GM10266 (cell line): ENCODE measurements around the gene PHLDB3.

Source experiments
- DNase-seq: peaks from one replicate; pipeline ENCODE4 v3.0.0; 2012; ENCODE audit errors: extremely low spot score
- TF ChIP-seq, protein P1 (sequence below): IDR thresholded peaks from 2 replicates; pipeline ENCODE4 v1.5.1; 2012; ENCODE audit warnings: mild to moderate bottlenecking, low read depth; ENCODE audit not compliant: control insufficient read depth, insufficient read depth; ENCODE audit errors: missing control alignments

The PHLDB3 gene

DNA sequence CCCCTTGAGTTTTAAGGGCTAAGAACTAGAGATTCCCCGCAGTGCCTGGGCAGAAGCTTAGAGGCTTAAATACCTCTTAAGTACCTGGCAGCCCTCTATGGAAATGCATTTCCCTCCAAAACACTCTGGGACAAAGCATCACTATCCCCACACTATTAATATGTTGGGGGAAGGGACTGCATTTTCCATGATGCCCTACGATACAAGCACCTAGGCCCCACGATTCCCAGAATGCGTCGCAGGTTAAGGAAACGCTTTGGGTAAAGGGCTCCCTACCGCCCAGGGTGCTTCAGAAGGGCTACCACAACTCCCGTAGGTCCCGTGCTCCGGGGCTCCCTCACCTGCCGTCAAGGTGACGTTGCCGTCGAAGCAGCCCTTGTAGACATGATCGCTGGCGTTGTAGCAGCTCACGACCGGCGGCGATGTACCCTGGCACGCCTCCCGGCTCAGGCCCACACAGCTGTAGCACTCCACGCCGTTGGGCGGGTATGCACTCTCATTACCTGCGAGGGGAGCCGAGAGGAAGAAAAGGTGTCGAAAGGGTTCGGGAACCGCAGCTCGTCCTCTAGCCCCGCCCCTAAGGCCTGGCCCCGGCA lies 41.7 kb downstream of the PHLDB3 start:
- TF ChIP-seq, protein P1, sequence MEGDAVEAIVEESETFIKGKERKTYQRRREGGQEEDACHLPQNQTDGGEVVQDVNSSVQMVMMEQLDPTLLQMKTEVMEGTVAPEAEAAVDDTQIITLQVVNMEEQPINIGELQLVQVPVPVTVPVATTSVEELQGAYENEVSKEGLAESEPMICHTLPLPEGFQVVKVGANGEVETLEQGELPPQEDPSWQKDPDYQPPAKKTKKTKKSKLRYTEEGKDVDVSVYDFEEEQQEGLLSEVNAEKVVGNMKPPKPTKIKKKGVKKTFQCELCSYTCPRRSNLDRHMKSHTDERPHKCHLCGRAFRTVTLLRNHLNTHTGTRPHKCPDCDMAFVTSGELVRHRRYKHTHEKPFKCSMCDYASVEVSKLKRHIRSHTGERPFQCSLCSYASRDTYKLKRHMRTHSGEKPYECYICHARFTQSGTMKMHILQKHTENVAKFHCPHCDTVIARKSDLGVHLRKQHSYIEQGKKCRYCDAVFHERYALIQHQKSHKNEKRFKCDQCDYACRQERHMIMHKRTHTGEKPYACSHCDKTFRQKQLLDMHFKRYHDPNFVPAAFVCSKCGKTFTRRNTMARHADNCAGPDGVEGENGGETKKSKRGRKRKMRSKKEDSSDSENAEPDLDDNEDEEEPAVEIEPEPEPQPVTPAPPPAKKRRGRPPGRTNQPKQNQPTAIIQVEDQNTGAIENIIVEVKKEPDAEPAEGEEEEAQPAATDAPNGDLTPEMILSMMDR, result no peak
- no peak for DNase-seq

DNA sequence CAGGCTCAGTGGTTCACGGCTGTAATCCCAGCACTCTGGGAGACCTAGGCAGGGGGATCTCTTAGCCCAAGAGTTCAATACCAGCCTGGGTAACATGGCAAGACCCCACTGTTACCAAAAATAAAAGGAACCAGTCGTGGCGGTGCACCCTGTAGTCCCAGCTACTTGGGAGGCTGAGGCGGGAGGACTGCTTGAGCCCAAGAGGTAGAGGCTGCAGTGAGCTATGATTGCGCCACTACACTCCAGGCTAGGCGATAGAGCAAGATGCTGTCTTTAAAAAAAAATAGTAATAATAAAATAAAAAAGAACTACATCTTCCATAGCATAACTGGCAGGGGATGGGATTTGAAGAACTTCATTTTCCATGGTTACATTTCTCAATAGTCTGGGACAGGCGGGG lies 42.2 kb downstream of the PHLDB3 start:
- TF ChIP-seq, protein P1, result no peak
- no peak for DNase-seq

GRCh38 chr19:43461303-43461702 lies 43.2 kb downstream of the PHLDB3 start:
- no peak for DNase-seq
- TF ChIP-seq, protein P1, result no peak

- TF ChIP-seq, protein P1, result no peak
- DNase-seq, result no peak
Observed at GRCh38 chr19:43460362-43461016, 44.1 kb downstream of the PHLDB3 start.

- DNase-seq, result no peak
- TF ChIP-seq, protein P1, result no peak
Observed at GRCh38 chr19:43457809-43458208, 46.7 kb downstream of the PHLDB3 start.

- no peak for DNase-seq
- TF ChIP-seq, protein P1, result no peak
Observed at GRCh38 chr19:43455321-43456113, 49.0 kb downstream of the PHLDB3 start.

- DNase-seq, result no peak
- TF ChIP-seq, protein P1, result no peak
Observed at GRCh38 chr19:43454031-43454430, 50.5 kb downstream of the PHLDB3 start.
